Hematopoietic multipotent progenitor cell treated with erythropoietin and hydrocortisone succinate and interleukin-3 and kit ligand, for 4 days (in vitro differentiated cells): Measurements from ENCODE around the gene ZNF469.
A peak's percentile ranks its signal among the peaks of the same experiment; 100 is the strongest.

Source experiments
- DNase-seq: peaks from one replicate; pipeline ENCODE4 v3.0.0-alpha.2; 2015

Gene ZNF469

DNA sequence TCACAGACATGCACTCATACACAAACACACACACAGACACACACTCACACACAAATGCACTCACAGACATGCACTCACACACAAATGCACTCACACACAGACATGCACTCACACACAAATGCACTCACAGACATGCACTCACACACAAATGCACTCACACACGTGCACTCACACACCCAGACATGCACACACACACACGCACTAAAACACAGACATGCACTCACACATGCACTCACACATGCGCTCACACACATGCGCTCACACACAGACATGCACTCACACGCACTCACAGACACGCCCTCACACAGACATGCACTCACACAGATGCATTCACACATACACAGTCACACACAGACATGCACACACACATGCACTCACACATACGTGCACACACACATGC, 2.7 kb upstream of the ZNF469 start:
- no peak for DNase-seq

DNA sequence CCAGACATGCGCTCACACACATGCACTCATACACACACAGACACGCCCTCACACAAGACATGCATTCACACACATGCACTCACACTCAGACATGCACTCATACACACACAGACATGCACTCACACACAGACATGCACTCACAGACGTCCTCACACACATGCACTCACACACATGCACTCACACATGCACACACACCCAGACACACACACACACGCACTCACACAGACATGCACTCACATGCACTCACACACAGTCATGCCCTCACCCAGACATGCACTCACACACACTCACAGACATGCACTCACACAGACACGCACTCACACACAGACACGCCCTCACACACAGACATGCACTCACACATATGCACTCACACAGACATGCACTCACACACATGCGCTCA, 2.1 kb upstream of the ZNF469 start:
- no peak for DNase-seq

DNA sequence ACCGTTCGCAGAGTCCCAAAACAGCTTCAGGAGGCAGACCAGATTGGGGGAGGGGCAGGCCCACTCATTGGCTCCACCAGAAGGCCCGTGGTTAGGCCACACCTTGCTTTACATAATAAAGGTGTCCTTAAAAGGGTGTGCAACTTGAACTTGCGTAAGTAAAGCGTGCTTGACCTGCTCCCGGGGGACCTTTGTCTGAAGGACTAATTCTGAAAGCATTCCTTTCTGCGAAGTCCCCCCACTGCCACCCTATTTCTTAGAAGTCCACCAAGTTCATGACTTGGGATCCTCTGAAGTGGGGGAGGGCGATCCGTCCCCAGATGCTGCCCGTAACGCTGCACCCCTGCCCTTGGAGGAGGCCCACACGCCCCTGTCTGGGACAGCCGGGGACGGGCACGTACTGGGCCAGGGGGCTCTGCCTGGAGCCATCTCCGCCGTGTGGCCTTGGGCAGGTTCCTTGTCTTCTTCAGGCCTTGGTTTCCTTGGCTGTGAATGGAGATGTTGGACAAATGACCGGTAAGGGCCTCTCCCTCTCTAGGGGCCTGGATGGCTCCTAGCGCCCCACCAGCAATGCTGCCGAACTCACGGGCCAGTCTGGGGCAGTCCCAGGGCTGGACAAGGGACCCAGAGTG, 823 bp upstream of the ZNF469 start:
- DNase-seq, result no peak

DNA sequence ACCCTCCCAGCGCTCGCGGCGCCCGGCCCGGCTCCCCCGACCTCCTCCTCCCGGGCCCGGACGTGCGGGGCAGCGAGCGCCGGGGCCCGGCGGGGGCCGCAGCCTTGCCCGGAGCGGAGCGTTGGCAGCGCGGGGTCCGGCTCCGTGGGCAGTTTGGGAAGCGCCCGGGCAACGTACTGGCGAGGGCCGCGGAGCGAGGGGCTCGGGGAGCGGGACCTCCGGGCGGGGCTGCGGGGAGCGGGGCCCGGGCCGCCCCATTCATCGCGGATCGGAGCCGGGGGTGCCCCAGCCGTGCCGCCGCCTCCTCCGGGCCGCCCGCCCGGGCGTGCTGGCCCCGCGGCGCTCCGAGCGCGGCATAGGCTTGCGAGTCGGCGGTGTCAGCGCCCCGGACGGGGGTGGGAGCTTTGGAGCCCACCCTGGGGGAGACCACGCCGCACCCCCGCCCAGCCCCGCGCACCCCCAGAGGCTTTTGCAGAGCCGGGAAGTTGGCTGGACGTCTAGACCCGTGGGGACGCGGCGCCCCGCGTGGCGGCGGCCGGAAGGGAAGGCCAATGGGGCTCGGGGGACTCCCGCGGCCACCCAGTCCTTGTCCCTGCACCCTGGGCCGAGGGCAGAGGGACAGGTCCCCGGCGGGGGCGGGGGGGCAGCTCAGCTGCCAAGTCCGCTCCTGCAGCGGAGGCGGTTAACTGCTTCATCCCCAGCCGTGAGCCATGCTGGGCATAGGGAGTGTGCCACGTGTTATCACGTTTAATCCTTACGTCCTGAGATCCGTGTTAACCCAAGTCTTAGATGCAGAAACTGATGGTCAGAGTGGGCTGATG, 852 bp downstream of the ZNF469 start:
- DNase-seq, result peak; percentile 36

DNA sequence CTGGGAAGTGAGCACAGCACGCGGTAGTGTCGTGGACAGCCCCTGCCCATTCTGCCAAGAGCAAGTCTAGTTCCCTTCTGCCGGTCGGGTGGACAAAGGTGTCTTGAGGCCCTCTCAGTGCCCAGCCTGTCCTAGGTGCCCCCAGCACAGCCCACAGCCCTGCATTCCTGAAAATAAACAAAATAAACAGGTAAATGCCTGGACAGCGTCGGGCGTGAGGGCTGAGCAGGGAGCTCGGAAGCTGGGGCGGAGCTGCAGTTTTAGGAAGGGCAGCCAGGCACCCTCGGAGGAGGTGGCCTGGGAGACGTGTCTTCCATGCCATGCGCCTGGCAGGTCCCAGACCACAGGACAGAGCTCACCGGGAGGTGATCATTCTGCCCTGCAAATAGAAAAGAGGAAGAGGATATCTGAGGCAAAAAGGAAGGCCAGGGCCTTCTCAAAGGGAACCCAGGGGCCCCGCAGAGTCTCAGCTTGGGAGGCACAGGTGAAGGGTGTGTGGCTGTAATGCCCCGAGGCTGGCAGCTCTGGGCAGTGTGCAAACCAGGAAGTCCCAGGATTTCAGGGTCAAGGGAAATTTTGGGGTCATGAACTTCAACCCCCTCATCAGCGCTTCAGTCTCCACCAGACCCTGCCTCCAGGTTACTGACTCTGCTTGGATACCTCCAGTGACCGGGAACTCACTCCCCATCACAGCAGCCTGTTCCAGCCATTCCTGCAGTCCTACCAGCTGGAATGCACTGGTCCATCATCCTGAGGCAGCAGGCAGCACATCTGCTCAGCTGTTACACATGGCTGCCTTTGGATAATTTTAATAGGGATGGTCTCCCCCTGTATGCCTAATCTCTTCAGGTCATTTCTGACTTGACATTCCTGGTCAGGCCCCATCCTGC, 1.7 kb downstream of the ZNF469 start:
- peak; percentile 24 for DNase-seq

DNA sequence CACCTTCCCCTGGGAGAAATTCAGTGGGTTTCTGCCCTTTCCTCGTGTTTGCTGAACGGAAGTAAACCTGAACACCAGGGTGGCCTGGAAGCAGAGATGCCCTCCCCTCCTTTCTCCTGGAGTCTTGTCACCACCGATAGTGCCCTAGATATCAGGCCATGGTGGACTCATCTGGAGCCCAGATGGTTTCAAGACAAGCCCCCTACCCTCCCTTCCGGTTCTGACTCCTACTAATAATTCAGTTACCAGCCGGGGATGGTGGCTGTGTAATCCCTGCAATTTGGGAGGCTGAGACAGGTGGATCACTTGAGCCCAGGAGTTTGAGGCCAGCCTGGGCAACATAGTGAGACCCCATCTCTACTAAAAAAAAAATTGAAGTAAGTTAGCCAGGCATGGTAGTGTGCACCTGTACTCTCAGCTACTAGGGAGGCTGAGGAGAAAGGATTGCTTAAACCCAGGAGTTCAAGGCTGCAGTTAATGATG, 2.4 kb downstream of the ZNF469 start:
- no peak for DNase-seq

DNA sequence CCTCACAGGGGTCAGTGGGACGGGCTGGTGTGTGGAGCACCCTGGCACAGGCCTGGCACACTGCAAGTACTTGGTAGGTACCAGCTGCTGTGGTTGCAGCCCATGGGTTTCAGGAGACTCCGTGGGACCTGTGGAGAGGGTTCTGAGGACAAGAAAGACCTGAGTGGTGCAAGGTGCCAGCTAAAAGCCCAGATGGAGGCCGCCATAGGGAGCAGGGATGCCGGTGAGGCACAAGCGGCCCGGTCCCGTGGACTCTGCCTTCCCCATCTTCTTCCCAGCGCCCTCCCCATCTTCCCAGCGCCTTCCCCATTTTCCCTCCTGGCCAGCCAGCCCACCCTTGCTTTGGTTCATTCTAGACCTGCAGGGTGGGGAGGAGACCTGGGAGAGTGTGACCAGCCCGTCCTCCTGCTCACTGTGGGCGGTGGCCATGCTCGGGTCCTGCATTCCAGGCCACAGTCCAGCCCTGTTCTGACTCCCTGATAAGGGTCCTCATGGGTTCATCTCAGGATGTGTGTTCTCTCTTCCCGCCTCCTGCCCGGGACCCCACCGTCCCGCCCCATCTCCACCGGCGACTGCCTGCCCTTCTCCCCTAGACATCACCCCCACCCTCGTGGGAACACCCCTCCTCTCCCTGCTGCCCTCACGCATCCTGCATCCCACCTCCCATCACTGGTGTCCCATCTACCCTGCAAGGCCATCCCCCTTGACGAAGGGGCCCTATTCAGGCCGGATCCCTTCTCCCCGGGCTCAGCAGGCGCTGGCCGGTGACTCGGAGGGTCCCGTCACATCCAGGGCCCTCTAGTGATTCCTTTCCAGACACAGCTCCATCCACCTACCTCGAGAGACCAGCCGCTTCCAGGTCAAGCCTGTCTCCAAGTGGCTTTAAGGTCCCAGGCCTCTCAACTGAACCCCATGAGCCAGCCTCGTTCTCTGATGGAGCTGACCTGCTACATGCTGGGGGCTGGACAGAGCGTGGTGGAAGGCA, 3.4 kb downstream of the ZNF469 start:
- no peak for DNase-seq

DNA sequence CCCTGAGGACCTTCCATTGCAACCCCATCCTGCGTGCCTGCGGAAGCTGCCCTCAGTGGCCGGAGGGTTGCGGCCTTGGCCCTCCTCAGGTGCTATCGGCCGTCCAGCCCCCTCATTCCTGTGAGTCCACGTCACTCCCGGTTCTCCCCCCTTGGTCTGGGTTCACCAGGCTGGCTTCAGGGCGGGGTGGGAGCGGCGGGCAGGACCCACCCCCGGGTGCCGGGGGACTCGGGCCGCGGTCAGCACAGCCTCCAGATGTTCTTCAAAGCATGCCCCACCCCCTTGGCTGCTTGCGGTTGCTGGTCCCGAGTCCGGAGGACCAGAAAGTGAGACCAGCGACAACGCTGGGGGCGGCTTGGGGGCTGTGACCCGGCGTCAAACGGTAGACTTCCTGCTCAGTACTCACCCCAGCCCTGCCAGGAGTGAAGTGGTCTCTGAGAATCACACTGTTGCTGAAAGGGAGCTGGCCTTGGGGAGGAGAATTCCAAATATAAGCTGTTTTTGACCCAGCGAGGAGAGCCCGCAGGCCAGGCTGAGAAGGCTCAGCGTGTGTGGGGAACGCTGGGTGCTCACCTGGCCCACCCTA, 4.5 kb downstream of the ZNF469 start:
- no peak for DNase-seq

DNA sequence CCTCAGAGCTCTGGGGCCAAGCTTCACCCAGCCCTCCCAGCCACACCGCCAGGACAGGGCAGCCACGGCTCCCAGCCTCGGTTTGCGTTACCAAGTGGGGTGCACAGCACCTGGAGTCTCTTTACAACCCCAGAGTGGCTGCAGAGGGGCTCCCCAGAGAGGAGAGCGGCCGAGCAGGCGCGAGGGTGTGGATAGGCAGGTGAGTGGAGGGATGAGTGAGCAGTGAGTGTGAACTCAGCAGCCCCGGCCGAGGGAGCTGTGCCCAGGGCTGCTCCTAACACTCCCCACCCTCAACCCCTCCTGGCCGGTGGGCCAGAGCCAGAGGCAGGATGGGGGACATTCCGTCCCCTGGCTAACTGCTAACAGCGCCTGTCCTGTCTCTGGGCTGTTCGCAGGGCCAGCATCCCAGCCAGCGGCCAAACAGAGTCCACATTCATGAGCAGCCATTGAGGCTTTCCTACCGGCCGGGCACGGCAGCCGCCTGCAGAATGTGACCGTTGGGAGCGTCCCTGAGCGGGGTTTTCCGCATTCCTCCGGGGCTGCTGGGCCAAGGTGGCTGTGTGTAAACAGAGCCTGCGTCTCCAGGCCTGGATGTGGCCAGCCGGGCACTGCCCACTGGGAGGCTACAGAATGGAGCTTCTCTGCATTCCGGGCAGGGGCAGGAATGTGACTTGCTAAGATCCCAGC, 5.3 kb downstream of the ZNF469 start:
- DNase-seq, result no peak

DNA sequence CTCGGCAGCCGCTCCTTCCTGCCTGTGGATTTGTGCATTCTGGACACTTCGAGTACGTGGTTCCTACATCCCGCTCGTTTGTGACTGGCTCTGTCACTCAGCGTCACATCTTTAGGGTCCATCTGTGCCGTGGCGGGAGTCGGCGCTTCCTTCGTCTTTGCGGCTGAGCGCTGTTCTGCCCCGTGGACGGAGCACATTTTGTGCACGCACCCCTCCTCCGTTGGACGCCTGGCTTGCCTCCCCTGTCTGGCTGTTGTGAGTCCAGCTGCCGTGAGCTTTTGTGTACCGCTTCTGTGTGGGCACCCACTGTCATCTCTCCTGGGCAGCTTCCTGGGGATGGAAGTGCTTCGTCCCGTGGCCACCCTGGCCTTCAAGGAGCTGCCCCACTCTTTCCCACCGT, 6.4 kb downstream of the ZNF469 start:
- DNase-seq, result no peak

DNA sequence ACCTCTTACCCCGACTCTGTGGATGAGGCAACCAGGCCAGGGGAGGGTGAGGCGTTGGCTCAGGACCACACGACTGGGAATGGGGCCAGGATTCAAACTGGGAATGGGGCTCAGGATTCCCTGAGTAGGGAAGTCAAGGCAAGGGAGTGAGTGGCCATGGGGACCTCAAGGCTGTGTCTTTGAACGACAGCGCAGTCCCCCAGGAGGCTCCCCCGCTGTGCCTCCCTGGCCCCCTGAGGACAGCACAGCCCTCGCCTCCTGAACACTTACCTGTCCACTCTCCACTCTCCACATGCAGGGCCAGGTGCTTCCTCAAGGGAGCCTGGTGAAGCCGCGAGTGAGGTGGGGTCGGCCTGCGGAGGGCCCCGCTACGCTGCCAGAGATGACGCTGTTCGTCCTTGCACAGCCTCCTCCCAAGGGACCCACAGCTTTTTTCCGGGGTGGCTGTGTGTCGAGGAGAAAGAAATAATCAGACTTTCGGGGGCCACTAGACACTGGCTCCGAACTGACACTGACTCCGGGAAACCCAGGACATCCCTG, 6.9 kb downstream of the ZNF469 start:
- DNase-seq, result no peak

DNA sequence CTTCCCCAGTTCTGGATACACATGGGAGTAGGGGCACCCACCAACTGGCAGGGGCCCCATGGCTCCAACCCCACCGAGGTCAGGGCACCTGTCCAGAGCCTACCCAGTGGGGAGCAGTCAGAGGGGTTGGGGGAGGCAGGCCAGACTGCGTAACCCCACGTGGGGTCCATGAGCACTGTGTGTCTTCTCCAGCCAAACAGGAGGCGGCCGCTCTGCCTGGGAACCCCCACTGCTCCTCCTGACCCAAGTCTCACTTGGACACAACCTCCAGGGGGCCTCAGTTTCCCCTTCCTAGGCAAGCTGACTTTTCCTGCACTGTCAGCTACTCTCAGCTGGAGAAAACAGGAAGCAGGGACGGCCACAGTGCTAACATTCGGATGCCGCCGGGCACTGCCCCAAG, 7.5 kb downstream of the ZNF469 start:
- no peak for DNase-seq

DNA sequence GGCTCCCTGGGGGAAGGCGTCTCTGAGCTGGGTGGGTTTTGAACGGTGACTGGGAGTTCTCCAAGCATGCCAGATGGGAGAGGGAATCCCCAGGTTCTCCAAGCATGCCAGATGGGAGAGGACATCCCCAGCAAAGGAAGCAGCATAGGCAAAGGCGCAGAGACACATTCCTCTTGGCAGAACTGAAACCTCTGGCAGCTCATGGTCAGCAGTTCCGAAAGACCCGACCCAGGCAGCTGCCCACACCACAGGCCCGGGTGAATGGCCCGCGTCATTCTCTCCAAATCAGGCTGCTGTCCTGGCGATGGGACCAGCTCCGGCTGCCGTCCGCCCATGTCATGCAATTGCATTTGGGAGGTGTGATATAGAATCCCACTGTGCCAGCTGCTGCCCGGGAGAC, 8.0 kb downstream of the ZNF469 start:
- no peak for DNase-seq

DNA sequence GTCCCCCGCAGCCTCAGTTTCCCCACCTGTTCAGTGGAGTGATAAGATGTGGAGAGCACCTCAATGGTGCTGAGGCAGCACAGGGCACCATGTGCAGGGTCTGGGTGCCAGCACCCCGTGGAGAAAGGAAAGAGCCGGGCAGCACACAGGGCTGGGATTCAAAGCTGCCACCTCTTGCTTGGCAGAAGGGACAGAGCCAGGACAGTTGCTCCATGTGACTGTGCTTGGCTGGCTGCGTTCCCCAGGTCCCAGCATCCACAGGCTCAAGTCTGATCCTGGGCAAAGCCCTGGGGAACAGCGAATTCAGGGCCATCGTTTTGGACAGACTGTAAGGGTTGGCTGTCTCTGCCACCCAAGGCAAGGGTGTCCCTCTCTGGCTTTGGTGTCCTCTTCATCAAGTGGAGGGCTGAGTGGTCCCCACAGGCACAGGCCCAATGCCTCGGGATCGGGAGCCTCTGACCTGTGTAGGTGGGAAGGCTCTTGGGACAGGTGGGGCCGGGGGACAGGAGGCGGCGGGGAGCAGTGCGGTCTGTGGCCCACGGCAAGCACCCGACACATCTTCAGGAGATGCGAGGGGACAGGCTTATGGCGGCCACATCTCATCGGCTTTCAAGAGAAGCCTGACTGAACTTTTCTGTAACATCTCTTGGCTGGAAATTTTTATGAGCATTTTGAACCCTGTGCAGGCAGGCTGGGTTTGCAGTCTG, 8.5 kb downstream of the ZNF469 start:
- DNase-seq, result no peak

DNA sequence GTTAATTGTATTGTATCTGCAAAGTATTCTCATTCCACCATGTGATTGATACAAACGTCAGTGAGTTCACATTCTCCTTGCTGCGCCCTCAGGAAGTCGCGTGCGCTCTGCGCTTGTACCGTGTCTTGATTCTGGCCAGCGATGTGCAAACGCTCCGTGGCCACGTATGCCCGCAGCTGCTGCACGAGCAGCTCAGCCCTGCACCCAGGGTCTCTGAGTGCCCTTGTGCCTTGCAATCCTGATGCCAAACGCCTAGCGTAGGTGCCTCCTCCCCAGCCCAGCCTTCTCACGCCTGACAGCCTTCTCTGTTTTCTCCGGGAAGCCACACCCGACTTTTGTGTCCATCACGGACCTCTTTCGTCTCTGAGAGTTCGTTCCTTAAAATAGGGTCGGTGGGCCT, 9.4 kb downstream of the ZNF469 start:
- no peak for DNase-seq

DNA sequence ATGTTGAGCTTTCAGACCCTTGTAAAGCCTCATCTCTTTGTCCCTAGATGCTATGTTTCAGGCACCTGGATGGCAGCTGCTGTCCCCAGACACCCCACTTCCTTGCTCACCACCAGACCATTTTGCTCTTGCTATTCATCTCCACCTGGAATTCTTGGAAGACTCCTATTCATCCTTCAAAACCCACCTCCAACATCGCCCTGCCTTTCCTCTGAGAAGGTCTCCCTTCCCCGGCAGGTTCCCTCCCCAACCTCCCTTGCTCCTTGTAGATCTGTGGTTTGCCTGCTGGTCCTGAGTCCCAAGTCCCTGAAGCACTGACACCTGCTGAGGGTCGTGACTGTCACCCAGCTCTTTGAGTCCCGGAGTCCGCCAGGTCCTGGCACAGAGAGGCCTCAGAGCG, 9.9 kb downstream of the ZNF469 start:
- DNase-seq, result no peak

DNA sequence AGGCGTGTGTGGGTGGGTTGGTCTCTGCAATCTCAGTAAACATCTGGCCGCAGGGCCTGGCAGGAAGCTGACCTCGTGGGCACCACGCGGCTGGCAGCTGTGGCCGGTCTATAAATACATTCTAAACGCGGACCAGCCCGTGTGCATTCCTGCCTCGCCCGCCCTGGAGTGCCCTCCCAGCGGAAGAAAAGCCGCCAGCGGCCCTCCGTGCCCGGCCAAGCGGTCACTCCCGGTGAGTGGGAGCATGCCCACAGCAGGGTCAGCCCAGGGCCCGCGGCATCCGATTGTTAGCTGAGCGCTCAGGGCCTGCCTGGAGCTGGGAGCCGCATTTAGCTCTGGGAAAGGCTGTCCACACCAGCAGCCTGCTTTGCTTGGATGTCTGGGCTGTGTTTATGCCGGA, 10.3 kb downstream of the ZNF469 start:
- DNase-seq, result no peak

DNA sequence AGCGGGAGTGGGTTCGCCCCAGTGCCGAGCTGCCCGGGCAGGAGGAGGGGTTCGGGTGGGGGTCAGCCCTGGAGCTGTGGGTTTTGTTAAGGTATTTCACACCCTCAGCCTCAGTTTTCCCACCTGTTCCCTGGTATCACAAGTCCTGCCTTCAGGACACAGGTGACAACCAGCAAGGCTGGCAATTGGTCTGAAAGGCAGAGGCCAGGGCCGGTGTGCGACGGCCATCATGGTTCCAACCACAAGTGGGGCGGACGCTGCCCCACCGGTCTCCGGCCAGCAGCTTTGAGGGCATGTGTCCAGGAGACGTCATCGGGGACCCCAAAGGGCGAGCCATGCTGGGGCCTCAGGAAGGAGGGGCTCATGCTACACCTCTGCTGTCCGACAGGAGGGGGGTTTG, 10.8 kb downstream of the ZNF469 start:
- DNase-seq, result no peak

DNA sequence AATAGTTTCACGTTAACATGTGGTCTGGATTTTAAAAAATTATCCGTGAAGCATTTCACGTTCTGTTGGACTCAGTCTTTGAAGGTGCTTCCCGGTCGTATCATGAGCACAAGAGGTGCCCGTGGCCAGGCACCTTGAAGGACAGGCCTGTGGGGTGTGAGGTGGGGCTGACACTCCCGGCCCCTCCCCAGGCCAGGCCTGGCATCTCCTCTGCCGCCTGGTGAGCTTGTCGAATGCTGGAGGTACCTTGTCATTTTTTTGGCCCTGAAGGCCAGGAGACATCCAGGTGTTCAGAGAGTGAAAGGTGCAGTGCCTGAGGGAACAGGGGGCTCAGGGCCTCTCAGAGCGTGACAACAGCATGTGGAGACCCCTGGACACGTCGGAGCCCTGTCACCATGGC, 11.7 kb downstream of the ZNF469 start:
- DNase-seq, result no peak
